Measurements from ENCODE around the gene LRSAM1. TPM values are rescaled to one million over a fixed set of nuclear protein-coding genes. Genes with fewer than 3 reads are reported as not detected.
A peak's percentile ranks its signal among the peaks of the same experiment; 100 is the strongest.

The LRSAM1 gene
- total RNA-seq: 10 to 100 TPM; 13.7 to 19.6 (median 16.3) TPM

DNA sequence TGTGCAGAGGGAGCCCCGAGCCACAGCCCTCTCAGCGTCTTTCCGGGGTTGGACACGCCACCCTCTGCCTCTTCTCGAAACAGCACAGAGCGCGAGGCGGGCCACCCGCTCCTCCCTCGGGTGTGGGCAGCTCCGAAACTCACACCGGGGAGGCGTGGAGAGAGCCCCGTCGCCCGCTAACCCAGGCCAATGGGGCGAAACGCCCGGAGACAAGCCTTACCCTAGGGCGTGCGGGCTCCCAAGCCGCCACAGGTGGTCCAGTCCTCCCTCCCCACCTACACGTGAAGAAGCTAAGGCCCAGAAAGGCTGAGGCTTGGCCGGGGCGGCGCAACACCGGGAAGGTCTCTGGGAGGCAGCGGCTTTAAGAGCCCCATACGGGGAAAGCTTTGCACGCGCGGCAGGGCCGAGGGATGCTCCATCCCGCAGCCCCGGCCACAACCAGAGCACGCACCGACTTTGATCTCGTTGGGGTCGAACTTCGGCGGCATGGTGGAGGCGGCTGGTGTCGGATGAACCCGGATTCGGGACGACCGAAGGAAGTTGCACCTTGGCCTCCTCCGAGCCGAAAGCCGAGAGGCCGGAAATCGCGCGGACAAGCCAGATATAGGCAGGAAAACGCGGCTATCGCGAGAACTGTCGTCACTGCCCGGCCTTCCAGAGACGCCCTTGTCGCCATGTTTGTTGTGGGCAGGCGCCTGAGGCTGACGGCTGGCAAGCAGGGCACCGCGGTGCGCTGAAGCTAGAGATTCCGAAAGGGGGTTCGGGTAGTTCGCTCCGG lies at the start of gene LRSAM1, which contains the start of gene RPL12:
TSS of gene LRSAM1 (plus strand) at position 681 of the 778 bp plus-strand sequence. CDS start 3,018 bp downstream, outside the sequence.
TSS of gene RPL12 (minus strand) at position 577 of the 778 bp plus-strand sequence. CDS start at position 488, 89 bp downstream.
- peak; percentile 99 to 100 for TF ChIP-seq POLR2A (IDR thresholded peaks at IDR 0.05)
- TF ChIP-seq, protein P1, sequence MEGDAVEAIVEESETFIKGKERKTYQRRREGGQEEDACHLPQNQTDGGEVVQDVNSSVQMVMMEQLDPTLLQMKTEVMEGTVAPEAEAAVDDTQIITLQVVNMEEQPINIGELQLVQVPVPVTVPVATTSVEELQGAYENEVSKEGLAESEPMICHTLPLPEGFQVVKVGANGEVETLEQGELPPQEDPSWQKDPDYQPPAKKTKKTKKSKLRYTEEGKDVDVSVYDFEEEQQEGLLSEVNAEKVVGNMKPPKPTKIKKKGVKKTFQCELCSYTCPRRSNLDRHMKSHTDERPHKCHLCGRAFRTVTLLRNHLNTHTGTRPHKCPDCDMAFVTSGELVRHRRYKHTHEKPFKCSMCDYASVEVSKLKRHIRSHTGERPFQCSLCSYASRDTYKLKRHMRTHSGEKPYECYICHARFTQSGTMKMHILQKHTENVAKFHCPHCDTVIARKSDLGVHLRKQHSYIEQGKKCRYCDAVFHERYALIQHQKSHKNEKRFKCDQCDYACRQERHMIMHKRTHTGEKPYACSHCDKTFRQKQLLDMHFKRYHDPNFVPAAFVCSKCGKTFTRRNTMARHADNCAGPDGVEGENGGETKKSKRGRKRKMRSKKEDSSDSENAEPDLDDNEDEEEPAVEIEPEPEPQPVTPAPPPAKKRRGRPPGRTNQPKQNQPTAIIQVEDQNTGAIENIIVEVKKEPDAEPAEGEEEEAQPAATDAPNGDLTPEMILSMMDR (IDR thresholded peaks at IDR 0.05): peak in 2 of 6 experiments; percentile 10 to 24
- 0% methylated on average over 32 to 35 of the region's 71 CpGs for WGBS, 2 donors
- Histone ChIP-seq H3K4me3 (replicated peaks in 1 of 3) (peak within 1 kb of the TSS; percentile 68 to 78 (median 74)), H3K27me3 (no peaks in the 10 kb centered on the region), H3K9me3 (no peaks in the 10 kb centered on the region), H3K4me1 (peaks cover 25 to 33% of the 10 kb centered on the region in 2 donors), H3K27ac (peak within 1 kb of the TSS; percentile 82 to 90 (median 89)), H3K36me3 (peaks cover 30 to 31% of the 10 kb centered on the region in 2 donors)
- DNase-seq: peak; percentile 96
- intact Hi-C loops (cut with DNase I): no loop called here

DNA sequence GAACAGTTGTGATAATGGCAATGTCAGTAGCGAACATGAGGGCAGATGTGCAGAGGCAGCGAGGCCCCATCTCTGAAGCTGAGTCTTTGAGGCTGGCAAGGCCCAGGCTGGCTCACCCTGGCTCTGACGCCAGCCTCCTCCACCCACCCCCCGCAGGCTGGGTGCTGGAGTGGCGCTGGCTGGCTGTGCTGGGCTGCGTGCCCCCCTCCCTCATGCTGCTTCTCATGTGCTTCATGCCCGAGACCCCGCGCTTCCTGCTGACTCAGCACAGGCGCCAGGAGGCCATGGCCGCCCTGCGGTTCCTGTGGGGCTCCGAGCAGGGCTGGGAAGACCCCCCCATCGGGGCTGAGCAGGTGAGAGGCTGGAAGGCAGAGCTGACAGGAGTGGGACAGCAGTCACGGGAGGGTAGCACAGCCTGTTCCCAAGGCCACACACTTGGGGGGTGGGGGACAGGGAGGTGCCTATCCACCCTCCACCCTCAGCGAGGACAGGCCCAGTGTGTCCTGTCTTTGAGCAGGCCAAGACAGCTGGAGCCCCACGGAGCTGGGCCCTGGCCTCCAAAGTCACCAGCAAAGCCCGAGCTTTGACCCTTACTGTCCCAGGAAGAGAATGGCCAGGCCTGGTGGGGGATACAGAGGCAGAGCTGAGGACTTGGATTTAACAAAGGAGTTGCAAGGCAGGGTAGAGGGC lies 48.8 kb upstream of the LRSAM1 start:
- 80 to 85% methylated on average over 4 to 13 of the region's 18 CpGs for WGBS, 2 donors
- Histone ChIP-seq H3K27me3 (no peaks in the 10 kb centered on the region), H3K4me1 (peaks cover 12 to 21% of the 10 kb centered on the region in 2 donors), H3K36me3 (peaks cover 0 to 11% of the 10 kb centered on the region in 2 donors), H3K9me3 (no peaks in the 10 kb centered on the region), H3K27ac (no peak overlapping the region), H3K4me3 (replicated peaks in 1 of 3) (no peak overlapping the region)
- no peak for DNase-seq
- TF ChIP-seq, protein P1 (IDR thresholded peaks at IDR 0.05): no peak
- TF ChIP-seq POLR2A (IDR thresholded peaks at IDR 0.05): no peak
- intact Hi-C loops (cut with DNase I): no loop called here

DNA sequence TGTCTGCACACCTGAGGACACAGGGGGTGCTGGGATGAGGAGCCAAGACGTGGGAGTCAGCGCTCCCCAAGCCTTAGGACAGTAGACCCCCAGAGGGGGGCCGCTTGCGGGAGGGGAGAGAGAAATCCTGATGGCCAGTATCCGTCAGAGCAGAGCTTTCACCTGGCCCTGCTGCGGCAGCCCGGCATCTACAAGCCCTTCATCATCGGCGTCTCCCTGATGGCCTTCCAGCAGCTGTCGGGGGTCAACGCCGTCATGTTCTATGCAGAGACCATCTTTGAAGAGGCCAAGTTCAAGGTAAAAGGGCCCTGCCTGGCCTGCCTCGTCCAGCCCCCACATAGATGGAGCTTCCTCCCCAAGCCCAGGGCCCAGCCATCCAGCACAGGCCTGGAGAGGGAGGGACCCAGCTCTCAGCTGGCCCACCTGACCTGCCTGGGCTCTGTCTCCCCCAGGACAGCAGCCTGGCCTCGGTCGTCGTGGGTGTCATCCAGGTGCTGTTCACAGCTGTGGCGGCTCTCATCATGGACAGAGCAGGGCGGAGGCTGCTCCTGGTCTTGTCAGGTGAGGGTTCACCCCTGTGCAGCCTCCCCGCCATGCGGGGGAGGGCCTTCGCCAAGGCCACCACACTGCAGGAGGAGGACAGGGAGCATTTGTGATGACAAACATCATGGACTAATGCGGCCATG lies 47.7 kb upstream of the LRSAM1 start:
- H3K4me3 ChIP-seq (replicated peaks in 1 of 3): no peak overlapping the region
- intact Hi-C loops (cut with DNase I): no loop called here
- peaks cover 5 to 14% of the 10 kb centered on the region in 2 donors for H3K4me1 ChIP-seq
- TF ChIP-seq POLR2A (IDR thresholded peaks at IDR 0.05): no peak
- TF ChIP-seq, protein P1 (IDR thresholded peaks at IDR 0.05): no peak
- H3K36me3 ChIP-seq: peaks cover 0 to 11% of the 10 kb centered on the region in 2 donors
- no peak for DNase-seq
- no peaks in the 10 kb centered on the region for H3K9me3 ChIP-seq
- 90 to 96% methylated on average over 10 to 13 of the region's 22 CpGs for WGBS, 2 donors
- no peak overlapping the region for H3K27ac ChIP-seq
- no peaks in the 10 kb centered on the region for H3K27me3 ChIP-seq

DNA sequence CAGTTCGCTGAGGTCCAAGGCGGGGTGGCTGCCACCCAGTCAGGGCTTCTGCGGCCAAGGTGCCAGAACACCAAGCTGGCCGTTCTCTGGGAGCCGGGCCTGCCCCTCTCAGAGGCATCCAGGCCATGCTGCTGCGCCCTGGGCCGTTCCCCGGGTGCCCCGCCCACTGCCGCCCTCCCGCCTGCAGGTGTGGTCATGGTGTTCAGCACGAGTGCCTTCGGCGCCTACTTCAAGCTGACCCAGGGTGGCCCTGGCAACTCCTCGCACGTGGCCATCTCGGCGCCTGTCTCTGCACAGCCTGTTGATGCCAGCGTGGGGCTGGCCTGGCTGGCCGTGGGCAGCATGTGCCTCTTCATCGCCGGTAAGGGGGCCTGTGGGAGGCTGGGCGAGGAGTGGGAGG lies 46.7 kb upstream of the LRSAM1 start:
- peaks cover 0 to 11% of the 10 kb centered on the region in 2 donors for H3K36me3 ChIP-seq
- WGBS, 2 donors: 93 to 95% methylated on average over 5 to 21 of the region's 23 CpGs
- intact Hi-C loops (cut with DNase I): no loop called here
- no peaks in the 10 kb centered on the region for H3K9me3 ChIP-seq
- H3K4me1 ChIP-seq: peaks cover 5 to 11% of the 10 kb centered on the region in 2 donors
- H3K4me3 ChIP-seq (replicated peaks in 1 of 3): no peak overlapping the region
- no peak for TF ChIP-seq POLR2A (IDR thresholded peaks at IDR 0.05)
- TF ChIP-seq, protein P1 (IDR thresholded peaks at IDR 0.05): no peak
- no peaks in the 10 kb centered on the region for H3K27me3 ChIP-seq
- no peak overlapping the region for H3K27ac ChIP-seq
- DNase-seq: no peak

Measured in thyroid gland (tissue), 4 donors.